GM06990 (cell line): ENCODE data around the gene MUC5AC.

ENCODE experiments used
- DNase-seq: peaks from one replicate; pipeline ENCODE4 v3.0.0-alpha.2; 2011; ENCODE audit not compliant: insufficient read length; ENCODE audit errors: extremely low read depth
- H3K27me3 ChIP-seq: replicated peaks from 2 replicates; pipeline ENCODE4 v1.6.0; 2011; ENCODE audit warnings: low read length; ENCODE audit not compliant: control insufficient read depth, insufficient read depth
- H3K36me3 ChIP-seq: 2 replicates; pipeline ENCODE4 v1.5.1; 2011; ENCODE audit warnings: low read length; ENCODE audit not compliant: control insufficient read depth, insufficient read depth
- H3K4me3 ChIP-seq: replicated peaks from 2 replicates; pipeline ENCODE4 v1.5.1; 2011; ENCODE audit warnings: low read depth, mild to moderate bottlenecking, control low read depth, low read length
- CTCF ChIP-seq: IDR thresholded peaks from 2 replicates; pipeline ENCODE4 v1.5.1; 2011; ENCODE audit warnings: low read length, control low read depth, mild to moderate bottlenecking, inconsistent platforms; ENCODE audit not compliant: insufficient read depth, poor library complexity, severe bottlenecking

MUC5AC gene

GRCh38 chr11:1228101-1228821 is 70.5 kb downstream of the MUC5AC start:
- no peaks in the 10 kb centered on the region for H3K27me3 ChIP-seq

GRCh38 chr11:1228921-1229451 is 71.2 kb downstream of the MUC5AC start:
- no peak for DNase-seq
- Histone ChIP-seq H3K36me3 (no peaks in the 10 kb centered on the region), H3K4me3 (no peak overlapping the region), H3K27me3 (no peaks in the 10 kb centered on the region)
- no peak for TF ChIP-seq CTCF

More at GRCh38 chr11:1228101-1228821, 70.5 kb downstream of the MUC5AC start:
- no peaks in the 10 kb centered on the region for H3K36me3 ChIP-seq
- DNase-seq: no peak
- no peak overlapping the region for H3K4me3 ChIP-seq
- no peak for TF ChIP-seq CTCF

GRCh38 chr11:1229471-1230120 is 71.8 kb downstream of the MUC5AC start:
- Histone ChIP-seq H3K36me3 (no peaks in the 10 kb centered on the region), H3K27me3 (no peaks in the 10 kb centered on the region), H3K4me3 (no peak overlapping the region)
- DNase-seq: no peak
- TF ChIP-seq CTCF: no peak

- no peak for DNase-seq
- no peaks in the 10 kb centered on the region; the same call in 1 of the 2 replicates for H3K27me3 ChIP-seq
These were observed 72.3 kb downstream of the MUC5AC start for GRCh38 chr11:1230121-1230455.

More at GRCh38 chr11:1230121-1230455, 72.3 kb downstream of the MUC5AC start:
- no peak overlapping the region for H3K4me3 ChIP-seq
- no peak for TF ChIP-seq CTCF
- H3K36me3 ChIP-seq: no peaks in the 10 kb centered on the region
